ENCODE data around the gene RAB38.

RAB38 gene

DNA sequence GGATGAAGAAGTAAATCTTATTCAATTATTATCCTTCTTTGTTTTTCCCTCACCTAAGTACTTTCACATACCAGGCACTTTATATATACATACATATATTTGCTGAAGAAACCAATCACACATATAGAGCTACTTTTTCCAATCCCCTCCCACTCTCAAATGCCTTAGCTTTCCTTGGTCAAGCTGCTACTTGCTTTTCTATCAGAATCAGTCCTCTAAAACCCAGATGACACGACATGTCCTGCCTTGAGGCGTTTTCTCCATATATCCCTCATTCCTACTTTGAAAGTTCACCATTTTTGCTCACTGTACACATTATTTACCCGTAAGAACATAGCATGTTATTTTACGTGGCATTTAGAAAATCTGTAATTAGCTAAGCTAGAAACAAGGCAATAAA is 5.4 kb downstream of the RAB38 start (continued):
- TF ChIP-seq, protein P1, sequence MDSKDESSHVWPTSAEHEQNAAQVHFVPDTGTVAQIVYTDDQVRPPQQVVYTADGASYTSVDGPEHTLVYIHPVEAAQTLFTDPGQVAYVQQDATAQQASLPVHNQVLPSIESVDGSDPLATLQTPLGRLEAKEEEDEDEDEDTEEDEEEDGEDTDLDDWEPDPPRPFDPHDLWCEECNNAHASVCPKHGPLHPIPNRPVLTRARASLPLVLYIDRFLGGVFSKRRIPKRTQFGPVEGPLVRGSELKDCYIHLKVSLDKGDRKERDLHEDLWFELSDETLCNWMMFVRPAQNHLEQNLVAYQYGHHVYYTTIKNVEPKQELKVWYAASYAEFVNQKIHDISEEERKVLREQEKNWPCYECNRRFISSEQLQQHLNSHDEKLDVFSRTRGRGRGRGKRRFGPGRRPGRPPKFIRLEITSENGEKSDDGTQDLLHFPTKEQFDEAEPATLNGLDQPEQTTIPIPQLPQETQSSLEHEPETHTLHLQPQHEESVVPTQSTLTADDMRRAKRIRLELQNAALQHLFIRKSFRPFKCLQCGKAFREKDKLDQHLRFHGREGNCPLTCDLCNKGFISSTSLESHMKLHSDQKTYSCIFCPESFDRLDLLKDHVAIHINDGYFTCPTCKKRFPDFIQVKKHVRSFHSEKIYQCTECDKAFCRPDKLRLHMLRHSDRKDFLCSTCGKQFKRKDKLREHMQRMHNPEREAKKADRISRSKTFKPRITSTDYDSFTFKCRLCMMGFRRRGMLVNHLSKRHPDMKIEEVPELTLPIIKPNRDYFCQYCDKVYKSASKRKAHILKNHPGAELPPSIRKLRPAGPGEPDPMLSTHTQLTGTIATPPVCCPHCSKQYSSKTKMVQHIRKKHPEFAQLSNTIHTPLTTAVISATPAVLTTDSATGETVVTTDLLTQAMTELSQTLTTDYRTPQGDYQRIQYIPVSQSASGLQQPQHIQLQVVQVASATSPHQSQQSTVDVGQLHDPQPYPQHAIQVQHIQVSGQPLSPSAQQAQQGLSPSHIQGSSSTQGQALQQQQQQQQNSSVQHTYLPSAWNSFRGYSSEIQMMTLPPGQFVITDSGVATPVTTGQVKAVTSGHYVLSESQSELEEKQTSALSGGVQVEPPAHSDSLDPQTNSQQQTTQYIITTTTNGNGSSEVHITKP (tag by site-specific recombination; IDR thresholded peaks at IDR 0.05), result no peak
- no peak for TF ChIP-seq REPIN1 (tag by site-specific recombination; IDR thresholded peaks at IDR 0.05; ENCODE audit: low read depth)
- TF ChIP-seq ZNF302 (tag by site-specific recombination; IDR thresholded peaks at IDR 0.05; ENCODE audit: low read depth), result no peak

DNA sequence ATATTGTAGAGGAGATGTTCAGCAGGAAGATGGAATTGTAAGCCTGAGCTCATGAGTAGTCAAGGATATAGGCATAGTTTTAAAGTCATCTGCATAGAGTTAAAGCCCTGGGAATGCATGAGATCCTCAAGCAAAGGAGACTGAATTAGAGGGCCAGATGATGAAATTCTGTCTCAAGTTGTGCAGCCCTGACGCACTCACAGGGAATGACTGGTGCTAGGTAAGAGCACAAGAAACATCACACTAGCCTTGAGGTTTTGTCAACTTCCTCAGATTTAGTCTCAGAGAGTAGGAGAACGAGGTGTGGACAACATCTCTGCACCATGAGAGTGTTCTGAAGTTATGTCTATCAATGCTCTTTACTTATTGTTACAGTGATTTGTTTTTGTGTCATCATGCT is 5.8 kb downstream of the RAB38 start:
- peaks cover 0 to 7% of the 10 kb centered on the region in 2 experiments; a peak in 1 of 3 replicates for H3K36me3 ChIP-seq (ENCODE audit: control insufficient read depth in 2 of 2, insufficient read depth in 1 of 2, low read length in 2 of 2)
- no peak overlapping the region for H3K4me3 ChIP-seq (ENCODE audit: low read depth, low read length)
- CTCF ChIA-PET, result no interaction called here
- H3K4me1 ChIP-seq (ENCODE audit: control insufficient read depth, insufficient read depth, low read length), result no peaks in the 10 kb centered on the region
- H3K9me3 ChIP-seq (ENCODE audit: control insufficient read depth, insufficient read depth, low read depth, low read length), result no peaks in the 10 kb centered on the region
- H3K27ac ChIP-seq (ENCODE audit: extremely low read depth, low read depth, low read length), result no peak overlapping the region
- no peak for TF ChIP-seq ZIC2 (tag by site-specific recombination; IDR thresholded peaks at IDR 0.05)
- TF ChIP-seq, protein P2, sequence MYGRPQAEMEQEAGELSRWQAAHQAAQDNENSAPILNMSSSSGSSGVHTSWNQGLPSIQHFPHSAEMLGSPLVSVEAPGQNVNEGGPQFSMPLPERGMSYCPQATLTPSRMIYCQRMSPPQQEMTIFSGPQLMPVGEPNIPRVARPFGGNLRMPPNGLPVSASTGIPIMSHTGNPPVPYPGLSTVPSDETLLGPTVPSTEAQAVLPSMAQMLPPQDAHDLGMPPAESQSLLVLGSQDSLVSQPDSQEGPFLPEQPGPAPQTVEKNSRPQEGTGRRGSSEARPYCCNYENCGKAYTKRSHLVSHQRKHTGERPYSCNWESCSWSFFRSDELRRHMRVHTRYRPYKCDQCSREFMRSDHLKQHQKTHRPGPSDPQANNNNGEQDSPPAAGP (tag by site-specific recombination; IDR thresholded peaks at IDR 0.05), result no peak
- no peak for TF ChIP-seq ZBTB7A (tag by site-specific recombination; IDR thresholded peaks at IDR 0.05; ENCODE audit: low read depth)
- POLR2A ChIA-PET, result no interaction called here

DNA sequence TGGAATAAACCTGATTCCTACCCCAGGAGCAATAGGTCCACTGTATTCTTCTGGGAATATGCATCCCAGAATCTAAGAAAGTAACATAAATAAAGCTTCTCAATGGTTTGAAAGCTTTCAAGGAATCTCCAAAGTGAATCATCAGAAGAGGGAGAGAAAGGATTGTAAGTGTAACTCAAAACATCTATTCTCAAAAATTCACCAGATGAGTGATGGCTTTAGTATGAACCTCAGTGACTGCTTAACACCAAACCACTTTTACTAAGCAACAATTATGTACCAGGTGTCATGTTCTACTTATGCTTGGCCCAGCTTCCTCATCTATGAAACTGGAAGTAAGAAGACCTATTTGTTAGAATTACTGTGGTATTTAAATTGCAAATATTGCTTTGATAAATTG is 7.4 kb downstream of the RAB38 start:
- Histone ChIP-seq H3K4me1 (ENCODE audit: control insufficient read depth, insufficient read depth, low read length) (no peaks in the 10 kb centered on the region), H3K27ac (ENCODE audit: extremely low read depth, low read depth, low read length) (no peak overlapping the region), H3K36me3 (ENCODE audit: control insufficient read depth in 2 of 2, insufficient read depth in 1 of 2, low read length in 2 of 2) (peaks cover 0 to 4% of the 10 kb centered on the region in 2 experiments; a peak in 1 of 3 replicates), H3K4me3 (ENCODE audit: low read depth, low read length) (no peak overlapping the region), H3K9me3 (ENCODE audit: control insufficient read depth, insufficient read depth, low read depth, low read length) (no peaks in the 10 kb centered on the region)
- TF ChIP-seq MZF1 (tag by site-specific recombination; IDR thresholded peaks at IDR 0.05; ENCODE audit: borderline replicate concordance) (no peak), SCRT2 (tag by site-specific recombination; IDR thresholded peaks at IDR 0.05) (no peak), ZNF747 (tag by site-specific recombination; IDR thresholded peaks at IDR 0.05) (no peak), ZNF266 (tag by site-specific recombination; IDR thresholded peaks at IDR 0.05; ENCODE audit: low read depth) (no peak), ZNF626 (tag by site-specific recombination; IDR thresholded peaks at IDR 0.05) (no peak), GLIS1 (tag by site-specific recombination; IDR thresholded peaks at IDR 0.05) (no peak), HOXC10 (CRISPR knock-in tag; IDR thresholded peaks at IDR 0.05) (no peak), ZNF692 (tag by site-specific recombination; IDR thresholded peaks at IDR 0.05) (no peak), ZNF175 (tag by site-specific recombination; IDR thresholded peaks at IDR 0.05) (no peak), ZBTB48 (tag by site-specific recombination; IDR thresholded peaks at IDR 0.05) (no peak), ZXDB (tag by site-specific recombination; IDR thresholded peaks at IDR 0.05) (no peak), ZFP69B (tag by site-specific recombination; IDR thresholded peaks at IDR 0.05) (no peak), ZNF10 (tag by site-specific recombination; IDR thresholded peaks at IDR 0.05) (no peak), ZNF335 (tag by site-specific recombination; conservative IDR thresholded peaks at IDR 0.05) (no peak)
- TF ChIP-seq, protein P3, sequence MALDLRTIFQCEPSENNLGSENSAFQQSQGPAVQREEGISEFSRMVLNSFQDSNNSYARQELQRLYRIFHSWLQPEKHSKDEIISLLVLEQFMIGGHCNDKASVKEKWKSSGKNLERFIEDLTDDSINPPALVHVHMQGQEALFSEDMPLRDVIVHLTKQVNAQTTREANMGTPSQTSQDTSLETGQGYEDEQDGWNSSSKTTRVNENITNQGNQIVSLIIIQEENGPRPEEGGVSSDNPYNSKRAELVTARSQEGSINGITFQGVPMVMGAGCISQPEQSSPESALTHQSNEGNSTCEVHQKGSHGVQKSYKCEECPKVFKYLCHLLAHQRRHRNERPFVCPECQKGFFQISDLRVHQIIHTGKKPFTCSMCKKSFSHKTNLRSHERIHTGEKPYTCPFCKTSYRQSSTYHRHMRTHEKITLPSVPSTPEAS (tag by site-specific recombination; IDR thresholded peaks at IDR 0.05), result no peak
- CTCF ChIA-PET, result interaction anchor here (0.7 kb wide), 1 partner anchor 1243 kb away, joined by 3 read pairs; no protein-coding TSS in a partner anchor
- POLR2A ChIA-PET, result no interaction called here

All from HEK293 (cell line).